ENCODE data around the gene METTL24.

DNA sequence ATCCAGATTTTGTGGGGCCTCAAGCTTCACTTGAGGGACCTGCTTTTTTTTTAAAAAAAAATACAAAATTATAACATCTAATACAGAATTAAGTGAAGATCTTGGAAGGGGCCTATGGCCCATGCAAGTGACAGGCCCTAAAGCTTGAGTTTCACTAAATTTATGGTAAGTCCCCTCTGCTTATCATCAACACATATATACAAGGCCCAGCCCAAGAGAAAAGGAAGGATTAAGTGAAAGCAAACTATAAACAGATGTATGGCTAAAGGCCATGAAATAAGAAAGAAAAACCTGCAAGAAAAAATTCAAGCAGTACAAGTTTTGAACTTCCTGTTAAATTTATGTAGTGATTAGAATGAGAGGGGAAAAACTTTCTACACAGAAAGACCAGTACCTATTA lies 91.2 kb downstream of the METTL24 start:
- no peak for TF ChIP-seq ZNF217 (IDR thresholded peaks at IDR 0.05)
- no peak for TF ChIP-seq ZNF274 (IDR thresholded peaks at IDR 0.05; ENCODE audit: insufficient read depth, insufficient read length)
- TF ChIP-seq EZH2 (IDR thresholded peaks at IDR 0.05; ENCODE audit: borderline replicate concordance, control insufficient read depth, low read depth, low read length), result no peak
- TF ChIP-seq, protein P1, sequence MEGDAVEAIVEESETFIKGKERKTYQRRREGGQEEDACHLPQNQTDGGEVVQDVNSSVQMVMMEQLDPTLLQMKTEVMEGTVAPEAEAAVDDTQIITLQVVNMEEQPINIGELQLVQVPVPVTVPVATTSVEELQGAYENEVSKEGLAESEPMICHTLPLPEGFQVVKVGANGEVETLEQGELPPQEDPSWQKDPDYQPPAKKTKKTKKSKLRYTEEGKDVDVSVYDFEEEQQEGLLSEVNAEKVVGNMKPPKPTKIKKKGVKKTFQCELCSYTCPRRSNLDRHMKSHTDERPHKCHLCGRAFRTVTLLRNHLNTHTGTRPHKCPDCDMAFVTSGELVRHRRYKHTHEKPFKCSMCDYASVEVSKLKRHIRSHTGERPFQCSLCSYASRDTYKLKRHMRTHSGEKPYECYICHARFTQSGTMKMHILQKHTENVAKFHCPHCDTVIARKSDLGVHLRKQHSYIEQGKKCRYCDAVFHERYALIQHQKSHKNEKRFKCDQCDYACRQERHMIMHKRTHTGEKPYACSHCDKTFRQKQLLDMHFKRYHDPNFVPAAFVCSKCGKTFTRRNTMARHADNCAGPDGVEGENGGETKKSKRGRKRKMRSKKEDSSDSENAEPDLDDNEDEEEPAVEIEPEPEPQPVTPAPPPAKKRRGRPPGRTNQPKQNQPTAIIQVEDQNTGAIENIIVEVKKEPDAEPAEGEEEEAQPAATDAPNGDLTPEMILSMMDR (IDR thresholded peaks at IDR 0.05 in 2 of 3, conservative IDR thresholded peaks at IDR 0.05 in 1 of 3; ENCODE audit: control insufficient read depth in 2 of 3, extremely low read depth in 1 of 3, insufficient read depth in 1 of 3, low read depth in 3 of 3, low read length in 3 of 3), result no peak
- no peak for TF ChIP-seq ZNF24 (IDR thresholded peaks at IDR 0.05)
- no peak for TF ChIP-seq BMI1 (IDR thresholded peaks at IDR 0.05; ENCODE audit: borderline replicate concordance)

Data from GM12878 (cell line).